Measurements from ENCODE around the gene DCAF6. TPM values are rescaled to one million over a fixed set of nuclear protein-coding genes. Genes with fewer than 3 reads are reported as not detected.

The DCAF6 gene
- total and polyA plus RNA-seq, 4 donors: 19.7 to 120 (median 28.2) TPM

DNA sequence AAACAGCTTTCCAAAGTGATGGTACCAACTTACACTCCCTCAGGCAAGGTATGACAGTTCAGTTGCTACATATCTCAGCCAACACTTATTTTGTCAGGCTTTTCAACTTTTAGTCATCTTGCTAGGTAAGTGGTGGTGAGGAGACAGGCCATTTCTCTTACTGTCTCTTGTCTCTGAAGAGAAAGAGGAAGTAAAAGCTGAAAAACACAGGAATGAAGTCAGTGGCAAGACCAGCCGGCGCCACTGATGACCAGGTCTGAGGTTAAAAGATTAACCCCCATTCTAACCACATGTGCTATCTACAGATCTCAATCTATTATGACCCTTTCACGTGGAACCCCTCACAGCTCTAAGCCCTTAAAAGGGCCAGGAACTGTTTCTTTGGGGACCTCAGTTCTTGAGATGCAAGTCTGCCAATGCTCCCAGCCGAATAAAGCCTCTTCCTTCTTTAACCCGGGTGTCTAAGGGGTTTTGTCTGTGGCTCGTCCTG, 26.7 kb upstream of the DCAF6 start:
- no peak for DNase-seq
- Histone ChIP-seq H3K27ac (ENCODE audit: low read depth in 1 of 2, low read length in 1 of 2) (no peak overlapping the region), H3K27me3 (ENCODE audit: control insufficient read depth in 3 of 3, insufficient read depth in 3 of 3, low read length in 2 of 3) (no peaks in the 10 kb centered on the region), H3K36me3 (ENCODE audit: control insufficient read depth in 4 of 4, insufficient read depth in 4 of 4, low read length in 4 of 4) (peaks cover 0 to 3% (median 1%) of the 10 kb centered on the region in 4 donors), H3K4me1 (ENCODE audit: control insufficient read depth in 5 of 5, insufficient read depth in 5 of 5, low read length in 5 of 5) (peaks cover 0 to 11% (median 5%) of the 10 kb centered on the region in 5 donors), H3K4me3 (no peak overlapping the region), H3K9ac (ENCODE audit: insufficient read depth in 1 of 2, low read length in 2 of 2) (no peak overlapping the region), H3K9me3 (ENCODE audit: control insufficient read depth in 4 of 4, insufficient read depth in 3 of 4, low read length in 3 of 4) (no peaks in the 10 kb centered on the region)
- 77 to 84% methylated on average over 6 of the region's 6 CpGs for WGBS, 2 donors
- TF ChIP-seq, protein P1, sequence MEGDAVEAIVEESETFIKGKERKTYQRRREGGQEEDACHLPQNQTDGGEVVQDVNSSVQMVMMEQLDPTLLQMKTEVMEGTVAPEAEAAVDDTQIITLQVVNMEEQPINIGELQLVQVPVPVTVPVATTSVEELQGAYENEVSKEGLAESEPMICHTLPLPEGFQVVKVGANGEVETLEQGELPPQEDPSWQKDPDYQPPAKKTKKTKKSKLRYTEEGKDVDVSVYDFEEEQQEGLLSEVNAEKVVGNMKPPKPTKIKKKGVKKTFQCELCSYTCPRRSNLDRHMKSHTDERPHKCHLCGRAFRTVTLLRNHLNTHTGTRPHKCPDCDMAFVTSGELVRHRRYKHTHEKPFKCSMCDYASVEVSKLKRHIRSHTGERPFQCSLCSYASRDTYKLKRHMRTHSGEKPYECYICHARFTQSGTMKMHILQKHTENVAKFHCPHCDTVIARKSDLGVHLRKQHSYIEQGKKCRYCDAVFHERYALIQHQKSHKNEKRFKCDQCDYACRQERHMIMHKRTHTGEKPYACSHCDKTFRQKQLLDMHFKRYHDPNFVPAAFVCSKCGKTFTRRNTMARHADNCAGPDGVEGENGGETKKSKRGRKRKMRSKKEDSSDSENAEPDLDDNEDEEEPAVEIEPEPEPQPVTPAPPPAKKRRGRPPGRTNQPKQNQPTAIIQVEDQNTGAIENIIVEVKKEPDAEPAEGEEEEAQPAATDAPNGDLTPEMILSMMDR (IDR thresholded peaks at IDR 0.05; ENCODE audit: control extremely low read depth, extremely low read depth): no peak
- no peak for ATAC-seq (ENCODE audit: insufficient read depth, low FRiP score)

DNA sequence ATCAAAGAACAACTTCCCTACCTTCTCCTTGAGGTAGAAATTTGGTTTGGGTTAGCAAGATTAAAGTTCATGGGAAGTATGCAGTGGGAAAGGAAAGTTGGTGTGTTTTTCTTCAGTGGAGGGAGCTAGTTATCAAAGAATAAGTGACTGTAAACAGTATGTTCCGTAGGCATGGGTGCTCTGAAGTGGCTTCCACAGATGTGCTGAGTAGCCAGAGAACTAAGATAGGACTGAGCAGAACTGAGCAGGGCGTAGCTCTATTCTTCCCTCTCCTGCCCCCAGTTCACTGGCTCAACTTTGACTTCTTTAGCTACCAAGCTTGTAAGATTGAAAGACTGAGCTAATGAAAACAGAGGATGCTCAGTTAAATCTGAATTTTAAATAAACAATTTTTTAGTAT, 26.0 kb upstream of the DCAF6 start:
- no peaks in the 10 kb centered on the region for H3K27me3 ChIP-seq (ENCODE audit: control insufficient read depth in 3 of 3, insufficient read depth in 3 of 3, low read length in 2 of 3)
- H3K9ac ChIP-seq (ENCODE audit: insufficient read depth in 1 of 2, low read length in 2 of 2): no peak overlapping the region
- DNase-seq (no peak), ATAC-seq (ENCODE audit: insufficient read depth, low FRiP score) (no peak)
- peaks cover 0 to 5% (median 0%) of the 10 kb centered on the region in 5 donors for H3K4me1 ChIP-seq (ENCODE audit: control insufficient read depth in 5 of 5, insufficient read depth in 5 of 5, low read length in 5 of 5)
- H3K36me3 ChIP-seq (ENCODE audit: control insufficient read depth in 4 of 4, insufficient read depth in 4 of 4, low read length in 4 of 4): peaks cover under 1 to 3% (median 2%) of the 10 kb centered on the region in 4 donors
- no peaks in the 10 kb centered on the region for H3K9me3 ChIP-seq (ENCODE audit: control insufficient read depth in 4 of 4, insufficient read depth in 3 of 4, low read length in 3 of 4)
- H3K27ac ChIP-seq (ENCODE audit: low read depth in 1 of 2, low read length in 1 of 2): no peak overlapping the region
- no peak overlapping the region for H3K4me3 ChIP-seq
- TF ChIP-seq, protein P1 (IDR thresholded peaks at IDR 0.05; ENCODE audit: control extremely low read depth, extremely low read depth): no peak
- WGBS, 2 donors: 69 to 73% methylated on average over 2 of the region's 2 CpGs

DNA sequence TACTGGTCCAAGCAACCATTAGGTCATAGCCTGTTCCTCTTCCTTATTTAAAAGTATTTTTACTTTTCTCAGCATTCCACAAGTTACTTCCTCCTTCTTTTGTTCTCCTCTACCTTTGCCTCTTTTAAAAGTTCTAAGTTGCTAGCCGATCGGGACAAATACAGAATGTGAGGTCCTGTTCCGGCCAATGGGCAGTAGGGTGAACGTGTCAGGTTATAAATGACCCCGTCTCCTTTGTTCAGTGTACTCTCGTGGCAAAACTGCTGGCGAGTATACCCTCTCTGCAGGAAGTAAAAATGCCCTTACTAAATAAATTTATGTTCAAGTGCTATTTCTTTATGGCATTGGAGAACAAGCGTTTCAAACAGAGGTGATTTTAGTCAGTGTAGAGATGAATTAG, 25.1 kb upstream of the DCAF6 start:
- no peaks in the 10 kb centered on the region for H3K9me3 ChIP-seq (ENCODE audit: control insufficient read depth in 4 of 4, insufficient read depth in 3 of 4, low read length in 3 of 4)
- TF ChIP-seq, protein P1 (IDR thresholded peaks at IDR 0.05; ENCODE audit: control extremely low read depth, extremely low read depth): no peak
- ATAC-seq (ENCODE audit: insufficient read depth, low FRiP score) (no peak), DNase-seq (no peak)
- no peak overlapping the region for H3K27ac ChIP-seq (ENCODE audit: low read depth in 1 of 2, low read length in 1 of 2)
- peaks cover 0 to 5% (median 0%) of the 10 kb centered on the region in 5 donors for H3K4me1 ChIP-seq (ENCODE audit: control insufficient read depth in 5 of 5, insufficient read depth in 5 of 5, low read length in 5 of 5)
- no peaks in the 10 kb centered on the region for H3K27me3 ChIP-seq (ENCODE audit: control insufficient read depth in 3 of 3, insufficient read depth in 3 of 3, low read length in 2 of 3)
- no peak overlapping the region for H3K9ac ChIP-seq (ENCODE audit: insufficient read depth in 1 of 2, low read length in 2 of 2)
- H3K4me3 ChIP-seq: no peak overlapping the region
- peaks cover 2 to 4% (median 3%) of the 10 kb centered on the region in 4 donors for H3K36me3 ChIP-seq (ENCODE audit: control insufficient read depth in 4 of 4, insufficient read depth in 4 of 4, low read length in 4 of 4)
- WGBS, 2 donors: 47 to 53% methylated on average over 8 of the region's 8 CpGs

GRCh38 chr1:167912294-167912693, 24.2 kb upstream of the DCAF6 start:
- no peak overlapping the region for H3K27ac ChIP-seq (ENCODE audit: low read depth in 1 of 2, low read length in 1 of 2)
- ATAC-seq (ENCODE audit: insufficient read depth, low FRiP score): no peak
- H3K9ac ChIP-seq (ENCODE audit: insufficient read depth in 1 of 2, low read length in 2 of 2): no peak overlapping the region
- no peak for DNase-seq
- H3K4me3 ChIP-seq: no peak overlapping the region
- WGBS, 2 donors: 87 to 91% methylated on average over 7 of the region's 7 CpGs
- H3K36me3 ChIP-seq (ENCODE audit: control insufficient read depth in 4 of 4, insufficient read depth in 4 of 4, low read length in 4 of 4): peaks cover 2 to 11% (median 4%) of the 10 kb centered on the region in 4 donors
- no peaks in the 10 kb centered on the region for H3K9me3 ChIP-seq (ENCODE audit: control insufficient read depth in 4 of 4, insufficient read depth in 3 of 4, low read length in 3 of 4)
- no peaks in the 10 kb centered on the region for H3K27me3 ChIP-seq (ENCODE audit: control insufficient read depth in 3 of 3, insufficient read depth in 3 of 3, low read length in 2 of 3)
- H3K4me1 ChIP-seq (ENCODE audit: control insufficient read depth in 5 of 5, insufficient read depth in 5 of 5, low read length in 5 of 5): peaks cover 0 to 5% (median 0%) of the 10 kb centered on the region in 5 donors
- TF ChIP-seq, protein P1 (IDR thresholded peaks at IDR 0.05; ENCODE audit: control extremely low read depth, extremely low read depth): no peak

All from lung (tissue), 12 donors.